IPS DF 6.9 (cell line): ENCODE results near the gene MUC5AC.
"Not testable (repeated sequence)": the region's sequence is repeated elsewhere in the genome, so short reads cannot be mapped to it uniquely, and the experiment has no call there.

Source experiments
- DNase-seq: peaks from one replicate; pipeline ENCODE4 v3.0.0-alpha.2; 2013; ENCODE audit warnings: low read depth, low spot score
- H3K27ac ChIP-seq: one replicate; pipeline ENCODE4 v1.5.1; 2013; ENCODE audit warnings: low read length, control low read depth
- H3K27me3 ChIP-seq: 2 replicates; pipeline ENCODE4 v1.6.1; 2013; ENCODE audit warnings: mild to moderate bottlenecking, low read length; ENCODE audit not compliant: control insufficient read depth, insufficient read depth
- H3K36me3 ChIP-seq: 2 replicates; pipeline ENCODE4 v1.6.1; 2013; ENCODE audit warnings: low read length; ENCODE audit not compliant: control insufficient read depth, insufficient read depth
- H3K4me1 ChIP-seq: 2 replicates; pipeline ENCODE4 v1.6.1; 2013; ENCODE audit warnings: low read length; ENCODE audit not compliant: control insufficient read depth, insufficient read depth
- H3K4me3 ChIP-seq: 2 replicates; pipeline ENCODE4 v1.5.1; 2013; ENCODE audit warnings: mild to moderate bottlenecking, low read length
- H3K9me3 ChIP-seq: 2 replicates; pipeline ENCODE4 v1.6.1; 2013; ENCODE audit warnings: low read length, inconsistent platforms; ENCODE audit not compliant: control insufficient read depth, insufficient read depth
- WGBS: extraction: QIAGEN DNeasy Blood & Tissue Kit; methylation state at CpG from one replicate; pipeline ENCODE4 v1.1.7; 2013; ENCODE audit warnings: mixed read lengths, missing lambda C conversion rate; ENCODE audit not compliant: insufficient read length, insufficient coverage; 5-methylcytosine and 5-hydroxymethylcytosine counted together

The MUC5AC gene

DNA sequence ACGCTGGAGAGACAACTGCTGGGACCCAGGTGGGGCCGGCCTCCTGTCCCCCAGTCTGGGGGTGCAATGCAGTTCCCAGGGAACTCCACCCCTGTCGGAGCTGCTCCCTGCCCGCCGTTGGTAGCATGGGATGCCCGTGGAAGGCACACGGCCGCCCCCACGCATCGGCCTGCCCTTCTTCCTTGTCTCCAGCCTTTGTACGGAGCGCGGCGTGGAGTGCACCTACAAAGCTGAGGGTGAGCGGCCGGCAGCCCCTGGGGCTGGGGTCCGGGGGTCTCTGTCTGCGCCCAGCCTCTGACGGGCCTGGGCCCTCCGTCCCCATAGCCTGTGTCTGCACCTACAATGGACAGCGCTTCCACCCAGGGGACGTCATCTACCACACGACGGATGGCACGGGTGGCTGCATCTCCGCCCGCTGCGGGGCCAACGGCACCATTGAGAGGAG, 23.2 kb downstream of the MUC5AC start:
- no CpG with 5 or more reads among the region's 29 CpGs for WGBS
- H3K27ac ChIP-seq, result no peak overlapping the region
- H3K4me3 ChIP-seq, result no peak overlapping the region
- peaks cover 5% of the 10 kb centered on the region for H3K9me3 ChIP-seq
- H3K4me1 ChIP-seq, result no peaks in the 10 kb centered on the region
- no peak for DNase-seq
- H3K36me3 ChIP-seq, result no peaks in the 10 kb centered on the region
- no peaks in the 10 kb centered on the region for H3K27me3 ChIP-seq

GRCh38 chr11:1181420-1181819, 23.7 kb downstream of the MUC5AC start:
- Histone ChIP-seq H3K27me3 (no peaks in the 10 kb centered on the region), H3K36me3 (no peaks in the 10 kb centered on the region), H3K4me3 (no peak overlapping the region), H3K27ac (no peak overlapping the region), H3K4me1 (no peaks in the 10 kb centered on the region), H3K9me3 (peaks cover 7% of the 10 kb centered on the region)
- DNase-seq, result no peak
- WGBS, result no CpG with 5 or more reads among the region's 10 CpGs

- H3K4me3 ChIP-seq, result no peak overlapping the region
- H3K4me1 ChIP-seq, result no peaks in the 10 kb centered on the region
- H3K36me3 ChIP-seq, result no peaks in the 10 kb centered on the region
- H3K27ac ChIP-seq, result no peak overlapping the region
- peaks cover 7% of the 10 kb centered on the region for H3K9me3 ChIP-seq
- DNase-seq, result no peak
- no CpG with 5 or more reads among the region's 41 CpGs for WGBS
- no peaks in the 10 kb centered on the region for H3K27me3 ChIP-seq
These were observed 24.2 kb downstream of the MUC5AC start for GRCh38 chr11:1181853-1182535.

DNA sequence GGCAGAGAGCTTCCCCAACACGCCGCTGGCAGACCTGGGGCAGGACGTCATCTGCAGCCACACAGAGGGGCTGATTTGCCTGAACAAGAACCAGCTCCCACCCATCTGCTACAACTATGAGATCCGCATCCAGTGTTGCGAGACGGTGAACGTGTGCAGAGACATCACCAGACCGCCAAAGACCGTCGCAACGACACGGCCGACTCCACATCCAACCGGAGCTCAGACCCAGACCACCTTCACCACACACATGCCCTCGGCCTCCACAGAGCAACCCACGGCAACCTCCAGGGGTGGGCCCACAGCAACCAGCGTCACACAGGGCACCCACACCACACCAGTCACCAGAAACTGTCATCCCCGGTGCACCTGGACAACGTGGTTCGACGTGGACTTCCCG, 26.4 kb downstream of the MUC5AC start:
- not testable (repeated sequence) for H3K4me3 ChIP-seq, H3K9me3 ChIP-seq, H3K27ac ChIP-seq, H3K27me3 ChIP-seq, H3K36me3 ChIP-seq, H3K4me1 ChIP-seq, DNase-seq
- no CpG with 5 or more reads among the region's 22 CpGs for WGBS

DNA sequence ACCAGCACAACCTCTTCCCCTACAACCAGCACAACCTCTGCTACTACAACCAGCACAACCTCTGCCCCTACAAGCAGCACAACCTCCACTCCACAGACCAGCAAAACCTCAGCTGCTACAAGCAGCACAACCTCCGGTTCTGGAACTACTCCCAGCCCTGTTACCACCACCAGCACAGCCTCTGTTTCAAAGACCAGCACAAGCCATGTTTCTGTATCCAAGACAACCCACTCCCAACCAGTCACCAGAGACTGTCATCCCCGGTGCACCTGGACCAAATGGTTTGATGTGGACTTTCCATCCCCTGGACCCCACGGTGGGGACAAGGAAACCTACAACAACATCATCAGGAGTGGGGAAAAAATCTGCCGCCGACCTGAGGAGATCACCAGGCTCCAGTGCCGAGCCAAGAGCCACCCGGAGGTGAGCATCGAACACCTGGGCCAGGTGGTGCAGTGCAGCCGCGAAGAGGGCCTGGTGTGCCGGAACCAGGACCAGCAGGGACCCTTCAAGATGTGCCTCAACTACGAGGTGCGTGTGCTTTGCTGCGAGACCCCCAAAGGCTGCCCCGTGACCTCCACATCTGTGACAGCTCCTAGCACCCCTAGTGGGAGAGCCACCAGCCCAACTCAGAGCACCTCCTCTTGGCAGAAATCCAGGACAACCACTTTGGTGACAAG, 30.8 kb downstream of the MUC5AC start:
- WGBS, result no CpG with 5 or more reads among the region's 15 CpGs
- not testable (repeated sequence) for H3K4me3 ChIP-seq, H3K36me3 ChIP-seq, H3K27me3 ChIP-seq, H3K27ac ChIP-seq, H3K9me3 ChIP-seq, DNase-seq, H3K4me1 ChIP-seq

DNA sequence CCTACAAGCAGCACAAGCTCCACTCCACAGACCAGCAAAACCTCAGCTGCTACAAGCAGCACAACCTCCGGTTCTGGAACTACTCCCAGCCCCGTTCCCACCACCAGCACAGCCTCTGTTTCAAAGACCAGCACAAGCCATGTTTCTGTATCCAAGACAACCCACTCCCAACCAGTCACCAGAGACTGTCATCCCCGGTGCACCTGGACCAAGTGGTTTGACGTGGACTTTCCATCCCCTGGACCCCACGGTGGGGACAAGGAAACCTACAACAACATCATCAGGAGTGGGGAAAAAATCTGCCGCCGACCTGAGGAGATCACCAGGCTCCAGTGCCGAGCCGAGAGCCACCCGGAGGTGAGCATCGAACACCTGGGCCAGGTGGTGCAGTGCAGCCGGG, 32.1 kb downstream of the MUC5AC start:
- H3K4me1 ChIP-seq, H3K36me3 ChIP-seq, H3K9me3 ChIP-seq, DNase-seq, H3K4me3 ChIP-seq, H3K27ac ChIP-seq, H3K27me3 ChIP-seq: not testable (repeated sequence)
- no CpG with 5 or more reads among the region's 12 CpGs for WGBS

DNA sequence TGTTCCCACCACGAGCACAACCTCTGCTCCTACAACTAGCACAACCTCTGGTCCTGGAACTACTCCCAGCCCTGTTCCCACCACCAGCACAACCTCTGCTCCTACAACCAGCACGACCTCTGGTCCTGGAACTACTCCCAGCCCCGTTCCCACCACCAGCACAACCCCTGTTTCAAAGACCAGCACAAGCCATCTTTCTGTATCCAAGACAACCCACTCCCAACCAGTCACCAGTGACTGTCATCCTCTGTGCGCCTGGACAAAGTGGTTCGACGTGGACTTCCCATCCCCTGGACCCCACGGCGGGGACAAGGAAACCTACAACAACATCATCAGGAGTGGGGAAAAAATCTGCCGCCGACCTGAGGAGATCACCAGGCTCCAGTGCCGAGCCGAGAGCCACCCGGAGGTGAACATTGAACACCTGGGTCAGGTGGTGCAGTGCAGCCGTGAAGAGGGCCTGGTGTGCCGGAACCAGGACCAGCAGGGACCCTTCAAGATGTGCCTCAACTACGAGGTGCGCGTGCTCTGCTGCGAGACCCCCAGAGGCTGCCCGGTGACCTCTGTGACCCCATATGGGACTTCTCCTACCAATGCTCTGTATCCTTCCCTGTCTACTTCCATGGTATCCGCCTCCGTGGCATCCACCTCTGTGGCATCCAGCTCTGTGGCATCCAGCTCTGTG, 34.2 kb downstream of the MUC5AC start:
- WGBS, result no CpG with 5 or more reads among the region's 22 CpGs
- not testable (repeated sequence) for H3K4me1 ChIP-seq, H3K27ac ChIP-seq, H3K9me3 ChIP-seq, H3K4me3 ChIP-seq, DNase-seq, H3K36me3 ChIP-seq, H3K27me3 ChIP-seq

DNA sequence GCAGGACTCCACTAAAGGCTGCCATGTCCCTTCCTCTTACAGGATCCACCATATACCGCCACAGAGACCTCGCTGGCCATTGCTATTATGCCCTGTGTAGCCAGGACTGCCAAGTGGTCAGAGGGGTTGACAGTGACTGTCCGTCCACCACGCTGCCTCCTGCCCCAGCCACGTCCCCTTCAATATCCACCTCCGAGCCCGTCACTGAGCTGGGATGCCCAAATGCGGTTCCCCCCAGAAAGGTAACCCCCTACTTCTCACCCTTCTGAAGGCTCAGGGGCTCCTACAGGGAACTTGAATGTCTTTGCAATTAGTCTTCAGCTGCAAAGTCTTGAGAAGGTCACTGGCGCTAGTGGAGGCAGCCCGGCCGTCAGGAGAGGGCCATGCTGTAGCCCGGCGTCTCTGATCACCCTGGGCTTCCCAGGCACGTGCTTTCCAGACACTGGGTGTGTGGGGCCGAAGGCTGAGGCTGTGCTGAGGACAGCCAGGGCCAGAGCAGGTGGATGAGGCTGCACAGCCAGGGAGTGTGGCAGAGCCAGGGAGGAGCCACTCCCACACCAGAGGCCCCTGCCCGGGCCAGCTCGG, 35.1 kb downstream of the MUC5AC start:
- H3K4me3 ChIP-seq, result no peak overlapping the region
- no peaks in the 10 kb centered on the region for H3K4me1 ChIP-seq
- H3K27ac ChIP-seq, result no peak overlapping the region
- WGBS, result no CpG with 5 or more reads among the region's 17 CpGs
- no peaks in the 10 kb centered on the region for H3K27me3 ChIP-seq
- no peaks in the 10 kb centered on the region; the same call in 1 of the 2 replicates for H3K36me3 ChIP-seq
- peaks cover 2% of the 10 kb centered on the region; the same call in 1 of the 2 replicates for H3K9me3 ChIP-seq
- no peak for DNase-seq

DNA sequence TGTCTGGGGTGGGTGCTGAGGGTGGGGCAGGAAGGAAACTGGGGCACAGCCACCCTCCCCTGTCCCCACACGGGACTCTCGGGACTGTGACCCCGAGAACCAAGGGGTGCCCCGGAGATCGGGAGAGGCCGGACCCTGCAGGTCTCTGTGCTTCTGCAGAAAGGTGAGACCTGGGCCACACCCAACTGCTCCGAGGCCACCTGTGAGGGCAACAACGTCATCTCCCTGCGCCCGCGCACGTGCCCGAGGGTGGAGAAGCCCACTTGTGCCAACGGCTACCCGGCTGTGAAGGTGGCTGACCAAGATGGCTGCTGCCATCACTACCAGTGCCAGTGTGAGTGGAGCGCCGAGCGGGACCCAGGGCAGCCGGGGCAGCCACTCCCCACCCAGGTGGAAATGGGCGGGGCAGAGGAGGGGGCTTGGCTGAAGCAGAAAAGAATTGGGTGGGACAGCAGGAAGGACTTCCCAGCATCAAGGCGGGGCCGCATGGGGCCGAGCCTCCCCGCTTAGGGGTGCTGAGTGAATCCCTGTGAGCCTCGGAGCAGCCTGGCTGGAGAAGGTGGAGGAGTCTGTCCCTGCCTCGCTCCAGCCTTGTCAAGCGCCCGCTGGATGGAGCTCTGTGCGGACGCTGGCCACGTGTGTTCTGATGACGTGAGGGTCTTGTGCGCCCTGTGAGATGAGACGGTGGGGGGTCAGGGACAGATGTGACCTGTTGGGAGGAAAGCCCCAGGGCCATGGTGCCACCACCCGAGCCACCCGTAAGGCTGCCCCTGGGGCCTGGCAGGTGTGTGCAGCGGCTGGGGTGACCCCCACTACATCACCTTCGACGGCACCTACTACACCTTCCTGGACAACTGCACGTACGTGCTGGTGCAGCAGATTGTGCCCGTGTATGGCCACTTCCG, 35.8 kb downstream of the MUC5AC start:
- no peak overlapping the region for H3K27ac ChIP-seq
- no peaks in the 10 kb centered on the region; the same call in 1 of the 2 replicates for H3K36me3 ChIP-seq
- WGBS, result no CpG with 5 or more reads among the region's 43 CpGs
- H3K4me1 ChIP-seq, result no peaks in the 10 kb centered on the region
- peaks cover 2% of the 10 kb centered on the region; the same call in 1 of the 2 replicates for H3K9me3 ChIP-seq
- H3K27me3 ChIP-seq, result no peaks in the 10 kb centered on the region
- DNase-seq, result no peak
- H3K4me3 ChIP-seq, result no peak overlapping the region
